Measurements from ENCODE around the gene DYNC1I2. TPM values are rescaled to one million over a fixed set of nuclear protein-coding genes. Genes with fewer than 3 reads are reported as not detected.
"Not testable (repeated sequence)": the region's sequence is repeated elsewhere in the genome, so short reads cannot be mapped to it uniquely, and the experiment has no call there.

DYNC1I2 gene
- total RNA-seq, 1 experiment from 2014 or later: 101 TPM

DNA sequence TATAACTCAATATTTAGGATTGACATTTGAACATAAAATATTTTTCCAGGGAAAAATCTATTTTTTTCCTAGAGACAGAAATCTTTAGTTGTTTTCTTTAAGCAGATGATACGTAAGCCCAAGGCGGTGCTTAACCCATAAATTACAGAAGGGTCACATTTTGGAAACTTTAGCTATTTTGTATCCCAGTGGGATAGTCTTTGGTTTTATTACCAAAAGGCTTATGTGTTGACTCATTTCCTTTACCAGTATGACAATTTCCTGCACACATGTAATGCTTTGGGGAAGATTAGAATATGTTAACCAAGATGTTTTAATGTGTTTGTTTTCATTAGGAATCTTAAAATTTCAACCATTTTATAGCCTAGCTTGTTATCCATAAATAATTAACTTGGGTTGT, 24.8 kb downstream of the DYNC1I2 start:
- DNase-seq (ENCODE audit: low read depth): peak; percentile 49

DNA sequence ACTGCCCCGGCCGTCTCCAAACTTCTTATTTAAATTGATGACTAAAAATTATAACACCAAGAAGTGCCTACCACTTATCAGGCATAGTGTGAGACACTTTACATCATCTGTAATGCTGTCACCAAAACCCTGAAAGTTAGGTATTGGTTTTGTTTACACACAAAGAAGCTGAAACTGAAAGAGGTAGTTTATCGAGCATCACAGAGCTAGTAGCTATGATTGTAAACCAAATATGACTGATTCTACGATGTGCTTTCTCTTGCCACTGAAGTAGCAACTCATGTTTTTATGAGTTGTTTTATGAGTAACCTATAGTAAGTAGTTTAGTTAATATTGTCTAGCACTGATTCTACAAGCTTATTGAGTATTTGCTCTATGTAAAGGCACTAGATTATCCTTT, 31.5 kb downstream of the DYNC1I2 start:
- DNase-seq (ENCODE audit: low read depth): no peak

- no peak for DNase-seq (ENCODE audit: low read depth)
Measured at GRCh38 chr2:171719660-171720059, 32.4 kb downstream of the DYNC1I2 start.

- peak; percentile 13 for DNase-seq (ENCODE audit: low read depth)
Measured at GRCh38 chr2:171723716-171724683, 36.7 kb downstream of the DYNC1I2 start.

- DNase-seq (ENCODE audit: low read depth): no peak
Measured at GRCh38 chr2:171726847-171727450, 39.7 kb downstream of the DYNC1I2 start.

DNA sequence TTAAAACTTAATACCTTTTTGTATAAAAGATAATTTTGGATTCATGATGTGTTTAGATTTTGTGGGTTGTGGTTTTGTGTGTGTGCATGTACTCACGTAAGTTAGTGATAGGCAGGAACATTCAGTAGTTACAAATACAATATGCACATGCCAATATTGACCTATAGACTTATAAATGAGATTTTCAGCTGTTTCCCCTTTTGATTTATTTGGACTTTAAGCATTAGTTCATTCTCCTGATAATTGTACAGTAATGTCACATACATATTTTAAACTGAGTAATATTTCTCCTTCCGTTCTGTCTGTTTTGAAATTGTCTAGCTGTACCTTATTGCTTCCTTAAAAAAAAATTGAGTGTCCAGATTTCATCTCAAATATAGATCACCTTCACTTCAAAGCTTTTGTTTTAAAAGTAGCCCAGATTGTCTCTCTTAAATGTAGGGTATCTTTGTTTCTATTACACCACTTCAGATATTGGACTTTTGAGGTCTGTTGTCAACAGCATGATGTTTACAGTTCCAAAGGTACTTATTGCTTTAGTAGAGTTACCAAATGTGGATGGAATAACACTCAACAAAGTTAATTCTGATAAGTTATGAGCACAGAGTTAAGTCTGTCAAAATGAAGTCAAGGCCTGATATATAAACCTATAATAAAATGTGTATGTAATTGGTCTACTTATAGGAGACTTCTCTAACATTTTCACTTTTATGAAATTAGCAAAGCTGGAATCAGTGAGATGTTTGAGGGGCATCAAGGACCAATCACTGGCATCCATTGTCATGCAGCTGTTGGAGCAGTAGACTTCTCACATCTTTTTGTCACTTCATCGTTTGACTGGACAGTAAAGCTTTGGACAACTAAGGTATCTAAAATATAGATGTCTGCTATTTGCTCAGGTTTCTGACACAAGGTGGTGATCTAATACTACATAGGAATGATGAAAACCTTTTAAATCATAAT, 42.0 kb downstream of the DYNC1I2 start:
- no peak for DNase-seq (ENCODE audit: low read depth)

DNA sequence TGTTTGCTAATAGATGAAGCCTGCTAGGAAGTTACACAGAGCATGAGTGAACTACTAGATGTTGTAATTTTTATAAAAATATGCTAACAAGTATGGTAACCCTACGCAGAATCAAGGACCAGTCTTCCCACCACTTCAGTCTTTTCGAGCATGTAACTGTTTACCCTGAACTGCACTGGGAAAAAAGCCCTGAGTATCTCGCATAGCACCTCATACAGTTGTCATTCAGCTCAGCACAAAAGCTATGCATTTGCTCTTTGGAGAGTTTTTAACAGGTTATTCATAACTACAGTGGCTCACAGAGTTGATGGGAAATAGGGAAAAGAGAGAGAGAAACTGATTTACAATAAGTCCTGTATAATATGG, 42.7 kb downstream of the DYNC1I2 start:
- no peak for DNase-seq (ENCODE audit: low read depth)

GRCh38 chr2:171735991-171736710, 48.9 kb downstream of the DYNC1I2 start:
- DNase-seq (ENCODE audit: low read depth): no peak

DNA sequence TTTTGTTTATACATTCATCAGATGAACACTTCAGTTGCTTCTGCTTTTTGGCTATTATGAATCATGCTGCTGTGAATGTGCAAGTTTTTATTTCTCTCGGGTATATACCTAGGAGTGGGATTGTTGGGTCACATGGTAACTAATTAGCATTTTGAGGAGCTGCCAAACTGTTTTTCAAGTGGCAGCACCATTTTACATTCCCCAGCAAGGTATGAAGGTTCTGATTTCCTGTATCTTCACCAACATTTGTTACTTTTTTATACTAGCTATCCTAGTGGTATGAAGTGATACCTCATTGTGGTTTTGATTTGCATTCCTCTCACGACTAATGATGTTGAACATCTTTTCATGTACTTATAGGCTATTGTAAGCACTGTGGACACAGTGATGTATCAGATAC, 53.9 kb downstream of the DYNC1I2 start:
- DNase-seq (ENCODE audit: low read depth): no peak

DNA sequence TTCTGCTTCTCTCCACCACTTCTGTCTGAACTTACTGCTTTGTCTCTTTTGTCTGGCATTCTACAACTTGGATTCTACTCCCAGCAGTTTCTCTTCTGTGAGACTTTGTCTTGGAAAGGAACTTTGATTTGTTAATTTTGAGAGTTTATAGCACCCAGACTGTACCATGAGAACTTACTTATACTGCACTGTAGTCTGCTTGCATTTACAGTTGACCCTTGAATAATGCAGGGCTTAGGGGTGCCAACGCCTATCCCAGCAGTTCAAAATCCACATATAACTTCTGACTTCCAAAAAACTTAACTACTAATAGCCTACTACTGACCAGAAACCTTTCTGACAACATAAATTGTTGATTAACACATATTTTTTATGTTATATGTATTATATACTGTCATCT, 55.5 kb downstream of the DYNC1I2 start:
- DNase-seq (ENCODE audit: low read depth): no peak

GRCh38 chr2:171745141-171745540, 57.9 kb downstream of the DYNC1I2 start:
- DNase-seq (ENCODE audit: low read depth): no peak

- DNase-seq (ENCODE audit: low read depth): no peak
Measured at GRCh38 chr2:171745806-171746205, 58.5 kb downstream of the DYNC1I2 start.

GRCh38 chr2:171747371-171747770, 60.1 kb downstream of the DYNC1I2 start:
- DNase-seq (ENCODE audit: low read depth): no peak

- no peak for DNase-seq (ENCODE audit: low read depth)
Measured at GRCh38 chr2:171754254-171754939, 67.1 kb downstream of the DYNC1I2 start.

DNA sequence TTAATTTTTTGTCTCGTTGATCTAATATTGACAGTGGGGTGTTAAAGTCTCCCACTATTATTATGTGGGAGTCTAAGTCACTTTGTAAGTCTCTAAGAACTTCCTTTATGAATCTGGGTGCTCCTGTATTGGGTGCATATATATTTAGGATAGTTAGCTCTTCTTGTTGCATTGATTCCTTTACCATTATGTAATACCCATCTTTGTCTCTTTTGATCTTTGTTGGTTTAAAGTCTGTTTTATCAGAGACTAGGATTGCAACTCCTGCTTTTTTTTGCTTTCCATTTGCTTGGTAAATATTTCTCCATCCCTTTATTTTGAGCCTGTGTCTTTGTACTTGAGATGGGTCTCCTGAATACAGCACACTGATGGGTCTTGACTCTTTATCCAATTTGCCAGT, 71.5 kb downstream of the DYNC1I2 start:
- not testable (repeated sequence) for DNase-seq (ENCODE audit: low read depth)

GRCh38 chr2:171761176-171761575, 73.9 kb downstream of the DYNC1I2 start:
- not testable (repeated sequence) for DNase-seq (ENCODE audit: low read depth)

GRCh38 chr2:171762879-171763573, 75.8 kb downstream of the DYNC1I2 start:
- DNase-seq (ENCODE audit: low read depth): peak; percentile 9

GRCh38 chr2:171763602-171764001, 76.3 kb downstream of the DYNC1I2 start:
- no peak for DNase-seq (ENCODE audit: low read depth)

DNA sequence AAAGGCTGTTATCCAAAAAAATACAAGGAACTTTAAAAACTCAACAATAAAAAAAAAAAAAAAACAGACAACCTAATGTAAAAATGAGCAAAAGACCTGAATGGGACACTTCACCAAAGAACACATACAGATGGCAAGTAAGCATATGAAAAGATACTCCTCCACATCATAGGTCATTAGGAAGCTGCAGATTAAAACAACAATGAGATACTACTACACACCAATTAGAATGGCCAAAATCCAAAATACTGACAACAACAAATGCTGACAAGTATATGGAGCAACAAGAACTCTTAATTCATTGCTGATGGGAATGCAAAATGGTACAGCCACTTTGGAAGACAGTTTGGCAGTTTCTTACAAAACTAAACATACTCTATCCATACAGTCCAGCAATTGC, 84.2 kb downstream of the DYNC1I2 start:
- DNase-seq (ENCODE audit: low read depth): no peak

DNA sequence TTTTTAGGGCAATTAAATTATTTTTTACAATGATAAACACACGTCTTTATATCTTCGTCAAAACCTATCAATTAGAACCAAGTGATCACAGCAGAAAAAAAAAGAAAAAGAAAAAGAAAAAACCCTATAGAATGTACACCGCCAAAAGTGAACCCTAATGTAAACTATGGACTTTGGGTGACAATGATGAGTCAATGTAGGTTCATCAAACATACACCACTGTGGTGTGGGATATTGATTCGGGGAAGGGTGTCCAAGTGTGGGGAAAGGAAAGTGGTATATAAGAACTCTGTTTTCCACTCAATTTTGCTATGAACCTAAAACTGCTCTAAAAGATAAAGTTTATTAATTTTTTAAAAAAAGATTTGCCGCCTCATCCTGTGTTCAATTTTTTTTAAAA, 85.1 kb downstream of the DYNC1I2 start:
- DNase-seq (ENCODE audit: low read depth): no peak
